IMR-90 (cell line): ENCODE results near the gene P2RY2. TPM values are rescaled to one million over a fixed set of nuclear protein-coding genes. Genes with fewer than 3 reads are reported as not detected.
A peak's percentile ranks its signal among the peaks of the same experiment; 100 is the strongest.

ENCODE experiments used
- ATAC-seq: fragments of 200-7000 bp; cut with Tn5 transposase; 2 replicates; pipeline ENCODE4 v1.9.1; 2020; ENCODE audit warnings: low read depth, mild to moderate bottlenecking, moderate library complexity
- BruUV-seq: library from RNA; stranded (reverse); fragments of 400-500 nt; replicated peaks from 2 replicates; lab custom pipeline; 2021; lab: Mats Ljungman, UMichigan
- CTCF ChIA-PET: fragments of 300-600 bp; formaldehyde crosslinking; extraction: SDS; loops from one replicate; lab custom pipeline; 2021; ENCODE audit warnings: antibody characterized with exemption; lab: Yijun Ruan, JAX
- POLR2A ChIA-PET: fragments of 300-600 bp; sonication (Branson Sonifier 250); formaldehyde crosslinking; loops from one replicate; lab custom pipeline; 2022; ENCODE audit warnings: antibody characterized with exemption; ENCODE audit not compliant: unreplicated experiment; lab: Charles Lee
- DNase-seq: peaks from one replicate; pipeline ENCODE4 v3.0.0; 2013
- H2AFZ ChIP-seq: replicated peaks from 2 replicates; pipeline ENCODE3; 2013; ENCODE audit warnings: low read length, mild to moderate bottlenecking; ENCODE audit not compliant: poor library complexity
- H2AK5ac ChIP-seq: 2 replicates; pipeline ENCODE4 v1.6.1; 2013; ENCODE audit warnings: low read depth, low read length, inconsistent platforms
- H2AK9ac ChIP-seq: replicated peaks from 2 replicates; pipeline ENCODE3; 2013; ENCODE audit warnings: mild to moderate bottlenecking, low read depth, low read length, moderate library complexity; ENCODE audit not compliant: poor library complexity
- H2BK120ac ChIP-seq: 2 replicates; pipeline ENCODE4 v1.6.1; 2013; ENCODE audit warnings: low read depth, low read length, inconsistent platforms
- H2BK15ac ChIP-seq: 3 replicates; pipeline ENCODE4 v1.6.1; 2013; ENCODE audit warnings: low read depth, low read length, inconsistent platforms
- H2BK20ac ChIP-seq: 2 replicates; pipeline ENCODE4 v1.6.1; 2013; ENCODE audit warnings: low read depth, mild to moderate bottlenecking, inconsistent platforms, low read length, moderate library complexity
- H2BK5ac ChIP-seq: 2 replicates; pipeline ENCODE4 v1.6.1; 2013; ENCODE audit warnings: mild to moderate bottlenecking, low read depth, low read length, inconsistent platforms; ENCODE audit not compliant: poor library complexity, severe bottlenecking
- H3K14ac ChIP-seq: replicated peaks from 2 replicates; pipeline ENCODE4 v1.6.1; 2013; ENCODE audit warnings: low read depth, low read length, inconsistent platforms
- H3K18ac ChIP-seq: 2 replicates; pipeline ENCODE4 v1.6.1; 2013; ENCODE audit warnings: low read depth, low read length, control low read depth
- H3K23ac ChIP-seq: 2 replicates; pipeline ENCODE4 v1.6.1; 2013; ENCODE audit warnings: low read depth, low read length, inconsistent platforms
- H3K27ac ChIP-seq: 2 replicates; pipeline ENCODE4 v1.5.1; 2013; ENCODE audit warnings: mild to moderate bottlenecking, control low read depth, low read length; ENCODE audit not compliant: insufficient read depth
- H3K27me3 ChIP-seq: 2 replicates; pipeline ENCODE4 v1.6.1; 2013; ENCODE audit warnings: low read length; ENCODE audit not compliant: control insufficient read depth, insufficient read depth
- H3K36me3 ChIP-seq: 2 replicates; pipeline ENCODE4 v1.6.1; 2013; ENCODE audit warnings: low read length, mixed read lengths; ENCODE audit not compliant: control insufficient read depth, insufficient read depth
- H3K4ac ChIP-seq: 2 replicates; pipeline ENCODE4 v1.6.1; 2013; ENCODE audit warnings: low read depth, low read length, inconsistent platforms
- H3K4me1 ChIP-seq: 2 replicates; pipeline ENCODE4 v1.6.1; 2013; ENCODE audit warnings: low read length, mixed read lengths; ENCODE audit not compliant: control insufficient read depth, insufficient read depth
- H3K4me2 ChIP-seq: 2 replicates; pipeline ENCODE4 v1.6.1; 2013; ENCODE audit warnings: low read depth, mild to moderate bottlenecking, control low read depth, low read length, moderate library complexity
- H3K4me3 ChIP-seq: 2 replicates; pipeline ENCODE4 v1.5.1; 2013; ENCODE audit warnings: low read depth, mild to moderate bottlenecking, control low read depth, low read length, moderate library complexity; ENCODE audit not compliant: insufficient read depth
- H3K56ac ChIP-seq: 2 replicates; pipeline ENCODE4 v1.6.1; 2013; ENCODE audit warnings: low read length, inconsistent platforms; ENCODE audit not compliant: insufficient read depth; ENCODE audit errors: extremely low read depth
- H3K79me1 ChIP-seq, 2 experiments: 2 replicates each; pipeline ENCODE4 v1.6.1; 2013; ENCODE audit warnings: low read length in 2 of 2, inconsistent platforms in 1 of 2, low read depth in 1 of 2
- H3K9ac ChIP-seq: 2 replicates; pipeline ENCODE4 v1.6.1; 2013; ENCODE audit warnings: low read depth, low read length, control low read depth
- H3K9me1 ChIP-seq: 2 replicates; pipeline ENCODE4 v1.6.1; 2013; ENCODE audit warnings: low read length, inconsistent platforms; ENCODE audit not compliant: insufficient read depth
- H3K9me3 ChIP-seq: 2 replicates; pipeline ENCODE4 v1.6.1; 2013; ENCODE audit warnings: low read length; ENCODE audit not compliant: control insufficient read depth, insufficient read depth
- H4K20me1 ChIP-seq: 2 replicates; pipeline ENCODE4 v1.6.1; 2013; ENCODE audit warnings: low read length, inconsistent platforms; ENCODE audit not compliant: insufficient read depth
- H4K5ac ChIP-seq: 2 replicates; pipeline ENCODE4 v1.6.1; 2013; ENCODE audit warnings: mild to moderate bottlenecking, low read depth, low read length, control low read depth
- H4K8ac ChIP-seq, 2 experiments: 2 replicates each; pipeline ENCODE4 v1.6.1; 2013; ENCODE audit warnings: low read depth in 2 of 2, low read length in 2 of 2, control low read depth in 1 of 2, inconsistent platforms in 1 of 2
- H4K91ac ChIP-seq: 2 replicates; pipeline ENCODE4 v1.6.1; 2013; ENCODE audit warnings: low read depth, low read length, inconsistent platforms; ENCODE audit not compliant: insufficient read depth
- FOS ChIP-seq: fragments of 150-350 bp; IDR thresholded peaks from 2 replicates; pipeline ENCODE4 v1.6.1; 2016; ENCODE audit warnings: low read depth, low read length
- RFX5 ChIP-seq: IDR thresholded peaks from 2 replicates; pipeline ENCODE4 v1.8.0; 2012; ENCODE audit warnings: low read depth, mild to moderate bottlenecking, low read length, moderate library complexity
- SMC3 ChIP-seq: fragments of 150-350 bp; IDR thresholded peaks from 2 replicates; pipeline ENCODE4 v1.6.1; 2016; ENCODE audit warnings: low read depth, mild to moderate bottlenecking, antibody characterized with exemption, low read length, moderate library complexity
- USF2 ChIP-seq: fragments of 150-350 bp; IDR thresholded peaks from 2 replicates; pipeline ENCODE4 v1.6.1; 2017; ENCODE audit warnings: mild to moderate bottlenecking, antibody characterized with exemption, low read length, low read depth
- WGBS, 2 experiments: methylation state at CpG; one replicate each; pipeline versions ENCODE4 v1.1.5 to v1.1.7; 2013; ENCODE audit warnings: missing lambda C conversion rate in 2 of 2; ENCODE audit not compliant: insufficient read length in 1 of 2; ENCODE audit errors: extremely low coverage in 2 of 2; 5-methylcytosine and 5-hydroxymethylcytosine counted together
- dilution Hi-C: fragments of 300-500 bp; cut with HindIII; formaldehyde crosslinking; loops from one replicate; pipeline ENCODE4 v1.14.3; 2018; ENCODE audit warnings: low sequenced_read_pairs; ENCODE audit not compliant: unreplicated experiment
- in situ Hi-C: fragments of 300-500 bp; cut with MboI; formaldehyde crosslinking; loops from 3 replicates; pipeline ENCODE4 v1.14.3; 2019; ENCODE audit warnings: low sequenced_read_pairs, inconsistent platforms, mixed read lengths
- intact Hi-C: fragments of 100-400 bp; cut with micrococcal nuclease; formaldehyde crosslinking; loops from 2 replicates; pipeline ENCODE4 v1.10.0; 2022
- polyA plus RNA-seq, 3 experiments: library from polyadenylated mRNA; depleted of rRNA; stranded (reverse); fragments of >200 nt; gene quantifications; 2 replicates each; pipeline ENCODE4 v1.2.3, GENCODE V29; 2012; ENCODE audit warnings: low replicate concordance in 1 of 3
- total RNA-seq: library from RNA; depleted of rRNA; stranded (reverse); fragments of >200 nt; gene quantifications from 2 replicates; pipeline ENCODE4 v1.2.3, GENCODE V29; 2012

P2RY2 gene
- total and polyA plus RNA-seq, 2 of the 4 experiments (the other 2 are of a cell fraction): not detected

- H3K4ac ChIP-seq: no peak overlapping the region
- H2AK9ac ChIP-seq: no peak overlapping the region
- H3K9me3 ChIP-seq: no peaks in the 10 kb centered on the region
- ChIA-PET POLR2A (no interaction called here), CTCF (no interaction called here)
- 100% methylated on average over 1 of the region's 3 CpGs; no CpG with 5 or more reads in 1 of the 2 experiments for WGBS, 2 experiments
- BruUV-seq: no TSS peak
- no peak overlapping the region for H4K5ac ChIP-seq
- no peak overlapping the region for H3K18ac ChIP-seq
- H2BK20ac ChIP-seq: no peak overlapping the region
- H4K91ac ChIP-seq: no peak overlapping the region
- no peak overlapping the region for H2BK5ac ChIP-seq
- H4K8ac ChIP-seq: no peak overlapping the region
- H3K4me3 ChIP-seq: no peak overlapping the region
- no peak overlapping the region for H2BK120ac ChIP-seq
- no peak for DNase-seq
- H3K9ac ChIP-seq: no peak overlapping the region
- H3K56ac ChIP-seq: no peak overlapping the region
- H3K27ac ChIP-seq: no peak overlapping the region
- H3K36me3 ChIP-seq: no peaks in the 10 kb centered on the region
- H2AFZ ChIP-seq: no peak overlapping the region
- H3K27me3 ChIP-seq: peaks cover 12% of the 10 kb centered on the region; the same call in 1 of the 2 replicates
- in situ Hi-C loops (no loop called here), intact Hi-C loops (no loop called here), dilution Hi-C loops (no loop called here)
- no peak overlapping the region for H3K14ac ChIP-seq
- no peaks in the 10 kb centered on the region for H4K20me1 ChIP-seq
- ATAC-seq: no peak
- no peak overlapping the region for H2AK5ac ChIP-seq
- H3K79me1 ChIP-seq: no peaks in the 10 kb centered on the region
- H3K4me1 ChIP-seq: no peaks in the 10 kb centered on the region
- TF ChIP-seq USF2 (no peak), SMC3 (no peak), RFX5 (no peak), FOS (peak; percentile 27; the same call in 1 of the 2 replicates)
- H3K23ac ChIP-seq: no peak overlapping the region
- H2BK15ac ChIP-seq: no peak overlapping the region
- no peak overlapping the region for H3K4me2 ChIP-seq
- H3K9me1 ChIP-seq: no peaks in the 10 kb centered on the region; the same call in 1 of the 2 replicates
Observed at GRCh38 chr11:73198677-73199076, 19.4 kb upstream of the P2RY2 start.
